Measurements from ENCODE around the gene USP12.

The USP12 gene

GRCh38 chr13:27034678-27035111 lies 136.9 kb downstream of the USP12 start:
- H3K4me3 ChIP-seq (ENCODE audit: low read depth, low read length): no peak overlapping the region
- no peak for TF ChIP-seq CTCF (IDR thresholded peaks at IDR 0.05; ENCODE audit: low read depth, low read length, missing control alignments)
- no peak for DNase-seq (ENCODE audit: low read depth)

- H3K4me3 ChIP-seq (ENCODE audit: low read depth, low read length): no peak overlapping the region
- no peak for DNase-seq (ENCODE audit: low read depth)
- TF ChIP-seq CTCF (IDR thresholded peaks at IDR 0.05; ENCODE audit: low read depth, low read length, missing control alignments): no peak
Measured at GRCh38 chr13:27028683-27029480, 142.7 kb downstream of the USP12 start.

- TF ChIP-seq CTCF (IDR thresholded peaks at IDR 0.05; ENCODE audit: low read depth, low read length, missing control alignments): no peak
- DNase-seq (ENCODE audit: low read depth): no peak
- H3K4me3 ChIP-seq (ENCODE audit: low read depth, low read length): no peak overlapping the region
Measured at GRCh38 chr13:27027086-27027667, 144.4 kb downstream of the USP12 start.

- no peak overlapping the region for H3K4me3 ChIP-seq (ENCODE audit: low read depth, low read length)
- no peak for TF ChIP-seq CTCF (IDR thresholded peaks at IDR 0.05; ENCODE audit: low read depth, low read length, missing control alignments)
- no peak for DNase-seq (ENCODE audit: low read depth)
Measured at GRCh38 chr13:27026396-27026795, 145.2 kb downstream of the USP12 start.

- no peak for DNase-seq (ENCODE audit: low read depth)
- TF ChIP-seq CTCF (IDR thresholded peaks at IDR 0.05; ENCODE audit: low read depth, low read length, missing control alignments): no peak
- no peak overlapping the region for H3K4me3 ChIP-seq (ENCODE audit: low read depth, low read length)
Measured at GRCh38 chr13:27024776-27025492, 146.7 kb downstream of the USP12 start.

- TF ChIP-seq CTCF (IDR thresholded peaks at IDR 0.05; ENCODE audit: low read depth, low read length, missing control alignments): no peak
- H3K4me3 ChIP-seq (ENCODE audit: low read depth, low read length): no peak overlapping the region
- DNase-seq (ENCODE audit: low read depth): no peak
Measured at GRCh38 chr13:27024074-27024461, 147.5 kb downstream of the USP12 start.
